Panc1 (cell line): ENCODE results near the gene C1QL2. TPM values are rescaled to one million over a fixed set of nuclear protein-coding genes. Genes with fewer than 3 reads are reported as not detected.

Source experiments
- ATAC-seq: fragments of 200-7000 bp; cut with Tn5 transposase; 2 replicates; pipeline ENCODE4 v1.9.1; 2020; ENCODE audit warnings: mild to moderate bottlenecking, moderate library complexity
- BruUV-seq: library from RNA; stranded (reverse); fragments of 400-500 nt; replicated peaks from 2 replicates; lab custom pipeline; 2021; lab: Mats Ljungman, UMichigan
- CTCF ChIA-PET: fragments of 300-600 bp; sonication (Branson Sonifier 250); formaldehyde crosslinking; loops from one replicate; lab custom pipeline; 2022; ENCODE audit warnings: antibody characterized with exemption; lab: Charles Lee
- POLR2A ChIA-PET: fragments of 300-600 bp; sonication (Branson Sonifier 250); formaldehyde crosslinking; loops from one replicate; lab custom pipeline; 2022; ENCODE audit warnings: antibody characterized with exemption; lab: Charles Lee
- DNase-seq: peaks from one replicate; pipeline ENCODE4 v3.0.0-alpha.2; 2010; ENCODE audit warnings: low read depth, low spot score
- H3K27ac ChIP-seq: 2 replicates; pipeline ENCODE4 v1.5.1; 2011; ENCODE audit warnings: mild to moderate bottlenecking, low read length, inconsistent platforms
- H3K27me3 ChIP-seq: fragments of 200-500 bp; sonication (Bioruptor generic); 2 replicates; pipeline ENCODE4 v1.6.0; 2014; ENCODE audit warnings: low read length, inconsistent platforms; ENCODE audit not compliant: control insufficient read depth, insufficient read depth
- H3K36me3 ChIP-seq: fragments of 200-500 bp; sonication (Bioruptor generic); 2 replicates; pipeline ENCODE4 v1.5.1; 2014; ENCODE audit warnings: inconsistent platforms, mild to moderate bottlenecking, low read length, moderate library complexity; ENCODE audit not compliant: control insufficient read depth, insufficient read depth
- H3K4me1 ChIP-seq: 2 replicates; pipeline ENCODE4 v1.5.1; 2011; ENCODE audit warnings: inconsistent platforms, mild to moderate bottlenecking, low read length, moderate library complexity; ENCODE audit not compliant: control insufficient read depth, insufficient read depth
- H3K4me3 ChIP-seq, 2 experiments: 2 replicates each; pipeline ENCODE4 v1.5.1; 2011 to 2012; ENCODE audit warnings: low read depth in 2 of 2, low read length in 2 of 2, mild to moderate bottlenecking in 2 of 2, inconsistent platforms in 1 of 2, moderate library complexity in 1 of 2
- H3K9me3 ChIP-seq: fragments of 200-500 bp; sonication (Bioruptor generic); 2 replicates; pipeline ENCODE4 v1.5.1; 2014; ENCODE audit warnings: low read depth, mild to moderate bottlenecking, inconsistent platforms, low read length, moderate library complexity; ENCODE audit not compliant: control insufficient read depth, insufficient read depth
- POLR2AphosphoS5 ChIP-seq: IDR thresholded peaks from 2 replicates; pipeline ENCODE4 v1.6.1; 2012; ENCODE audit warnings: mild to moderate bottlenecking, low read depth, low read length, moderate library complexity
- SIN3A ChIP-seq: IDR thresholded peaks from 2 replicates; pipeline ENCODE4 v1.6.1; 2012; ENCODE audit warnings: low read depth, mild to moderate bottlenecking, low read length, moderate library complexity, borderline replicate concordance; ENCODE audit not compliant: insufficient read depth
- TCF7L2 ChIP-seq: IDR thresholded peaks from 2 replicates; pipeline ENCODE4 v1.6.1; 2011; ENCODE audit warnings: mild to moderate bottlenecking, low read depth, low read length, inconsistent platforms
- in situ Hi-C: cut with HindIII; loops from 2 replicates; pipeline ENCODE4 v1.10.0; 2016; ENCODE audit warnings: low sequenced_read_pairs, low pct_unique_long_range_greater_than_20kb
- intact Hi-C: fragments of 100-400 bp; cut with micrococcal nuclease; formaldehyde crosslinking; loops from one replicate; pipeline ENCODE4 v1.10.0; 2022; ENCODE audit not compliant: unreplicated experiment
- total RNA-seq: library from RNA; stranded (reverse); gene quantifications from one replicate; pipeline ENCODE4 v1.2.1, GENCODE V29; 2021; ENCODE audit not compliant: unreplicated experiment
- TF ChIP-seq, protein P1 (sequence below): fragments of 450-650 bp; IDR thresholded peaks from 2 replicates; pipeline ENCODE4 v1.5.1; 2017; ENCODE audit warnings: mild to moderate bottlenecking
- TF ChIP-seq, protein P2 (sequence below), 2 experiments: IDR thresholded peaks; 2 replicates each; pipeline ENCODE4 v1.6.1; 2011 to 2012; ENCODE audit warnings: low read depth in 2 of 2, control low read depth in 1 of 2, low read length in 1 of 2, mild to moderate bottlenecking in 1 of 2, moderate library complexity in 1 of 2; ENCODE audit not compliant: insufficient read depth in 1 of 2

C1QL2 gene
- total RNA-seq, 1 experiment from 2014 or later: not detected

DNA sequence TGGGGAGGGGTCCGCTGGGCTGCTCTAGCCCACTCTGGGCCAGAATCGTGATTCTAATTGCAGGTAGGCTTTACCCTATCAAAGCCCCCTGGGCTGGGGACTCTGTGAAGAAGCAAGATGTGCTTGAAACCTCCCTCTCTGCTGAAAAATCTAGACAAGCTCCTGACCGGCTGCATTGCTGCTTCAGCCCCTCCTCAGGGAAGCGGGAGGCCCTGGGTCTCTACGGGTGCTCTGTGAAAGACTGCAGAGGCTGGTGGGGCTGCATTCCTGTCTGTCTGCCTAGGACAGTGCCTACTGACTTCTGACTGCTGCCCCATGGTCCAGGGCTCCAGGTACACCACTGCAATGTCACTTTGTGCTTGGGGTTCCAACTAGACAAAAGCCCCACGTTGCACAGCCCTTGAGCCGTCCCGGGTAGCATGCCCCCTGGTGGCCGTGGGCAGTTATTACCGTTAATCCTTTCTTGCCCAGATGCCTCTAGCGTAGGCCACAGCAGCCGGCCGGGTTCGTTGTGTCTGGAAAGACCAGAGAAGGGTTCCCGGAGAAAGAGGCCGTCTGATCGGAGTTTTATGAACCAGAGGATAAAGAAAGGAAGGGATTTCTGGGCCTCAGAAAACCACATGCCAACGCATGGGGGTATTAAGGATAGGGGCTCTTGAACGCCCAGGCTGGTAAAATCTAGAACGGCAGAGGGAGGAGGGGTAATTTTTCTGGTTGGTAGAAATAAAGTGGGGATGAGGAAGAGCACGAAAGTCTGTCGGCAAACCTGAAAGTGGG, 15.9 kb upstream of the C1QL2 start:
- H3K4me1 ChIP-seq: no peaks in the 10 kb centered on the region; the same call in 1 of the 2 replicates
- no peaks in the 10 kb centered on the region for H3K36me3 ChIP-seq
- ChIA-PET CTCF (interaction anchor here (0.7 kb wide), 1 partner anchor 163 kb away, joined by 3 read pairs; no protein-coding TSS in a partner anchor), POLR2A (no interaction called here)
- intact Hi-C loops (loop anchor here (1.0 to 5.0 kb wide), 3 partner anchors 148 to 292 kb away; no protein-coding TSS in a partner anchor), in situ Hi-C loops (no loop called here)
- DNase-seq (no peak), ATAC-seq (peak; percentile 97)
- H3K27me3 ChIP-seq: no peaks in the 10 kb centered on the region
- BruUV-seq: no TSS peak
- TF ChIP-seq, protein P1, sequence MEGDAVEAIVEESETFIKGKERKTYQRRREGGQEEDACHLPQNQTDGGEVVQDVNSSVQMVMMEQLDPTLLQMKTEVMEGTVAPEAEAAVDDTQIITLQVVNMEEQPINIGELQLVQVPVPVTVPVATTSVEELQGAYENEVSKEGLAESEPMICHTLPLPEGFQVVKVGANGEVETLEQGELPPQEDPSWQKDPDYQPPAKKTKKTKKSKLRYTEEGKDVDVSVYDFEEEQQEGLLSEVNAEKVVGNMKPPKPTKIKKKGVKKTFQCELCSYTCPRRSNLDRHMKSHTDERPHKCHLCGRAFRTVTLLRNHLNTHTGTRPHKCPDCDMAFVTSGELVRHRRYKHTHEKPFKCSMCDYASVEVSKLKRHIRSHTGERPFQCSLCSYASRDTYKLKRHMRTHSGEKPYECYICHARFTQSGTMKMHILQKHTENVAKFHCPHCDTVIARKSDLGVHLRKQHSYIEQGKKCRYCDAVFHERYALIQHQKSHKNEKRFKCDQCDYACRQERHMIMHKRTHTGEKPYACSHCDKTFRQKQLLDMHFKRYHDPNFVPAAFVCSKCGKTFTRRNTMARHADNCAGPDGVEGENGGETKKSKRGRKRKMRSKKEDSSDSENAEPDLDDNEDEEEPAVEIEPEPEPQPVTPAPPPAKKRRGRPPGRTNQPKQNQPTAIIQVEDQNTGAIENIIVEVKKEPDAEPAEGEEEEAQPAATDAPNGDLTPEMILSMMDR: peak; percentile 96
- no peak for TF ChIP-seq POLR2AphosphoS5
- no peak for TF ChIP-seq SIN3A
- no peak for TF ChIP-seq TCF7L2
- TF ChIP-seq, protein P2, sequence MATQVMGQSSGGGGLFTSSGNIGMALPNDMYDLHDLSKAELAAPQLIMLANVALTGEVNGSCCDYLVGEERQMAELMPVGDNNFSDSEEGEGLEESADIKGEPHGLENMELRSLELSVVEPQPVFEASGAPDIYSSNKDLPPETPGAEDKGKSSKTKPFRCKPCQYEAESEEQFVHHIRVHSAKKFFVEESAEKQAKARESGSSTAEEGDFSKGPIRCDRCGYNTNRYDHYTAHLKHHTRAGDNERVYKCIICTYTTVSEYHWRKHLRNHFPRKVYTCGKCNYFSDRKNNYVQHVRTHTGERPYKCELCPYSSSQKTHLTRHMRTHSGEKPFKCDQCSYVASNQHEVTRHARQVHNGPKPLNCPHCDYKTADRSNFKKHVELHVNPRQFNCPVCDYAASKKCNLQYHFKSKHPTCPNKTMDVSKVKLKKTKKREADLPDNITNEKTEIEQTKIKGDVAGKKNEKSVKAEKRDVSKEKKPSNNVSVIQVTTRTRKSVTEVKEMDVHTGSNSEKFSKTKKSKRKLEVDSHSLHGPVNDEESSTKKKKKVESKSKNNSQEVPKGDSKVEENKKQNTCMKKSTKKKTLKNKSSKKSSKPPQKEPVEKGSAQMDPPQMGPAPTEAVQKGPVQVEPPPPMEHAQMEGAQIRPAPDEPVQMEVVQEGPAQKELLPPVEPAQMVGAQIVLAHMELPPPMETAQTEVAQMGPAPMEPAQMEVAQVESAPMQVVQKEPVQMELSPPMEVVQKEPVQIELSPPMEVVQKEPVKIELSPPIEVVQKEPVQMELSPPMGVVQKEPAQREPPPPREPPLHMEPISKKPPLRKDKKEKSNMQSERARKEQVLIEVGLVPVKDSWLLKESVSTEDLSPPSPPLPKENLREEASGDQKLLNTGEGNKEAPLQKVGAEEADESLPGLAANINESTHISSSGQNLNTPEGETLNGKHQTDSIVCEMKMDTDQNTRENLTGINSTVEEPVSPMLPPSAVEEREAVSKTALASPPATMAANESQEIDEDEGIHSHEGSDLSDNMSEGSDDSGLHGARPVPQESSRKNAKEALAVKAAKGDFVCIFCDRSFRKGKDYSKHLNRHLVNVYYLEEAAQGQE (IDR thresholded peaks at IDR 0.05; ENCODE audit: insufficient read depth in 1 of 2, low read depth in 2 of 2, low read length in 1 of 2): no peak
- no peak overlapping the region for H3K27ac ChIP-seq
- H3K4me3 ChIP-seq: peak overlapping the region in 1 of 2 experiments; percentile 18; a peak in 2 of 4 replicates
- no peaks in the 10 kb centered on the region for H3K9me3 ChIP-seq

DNA sequence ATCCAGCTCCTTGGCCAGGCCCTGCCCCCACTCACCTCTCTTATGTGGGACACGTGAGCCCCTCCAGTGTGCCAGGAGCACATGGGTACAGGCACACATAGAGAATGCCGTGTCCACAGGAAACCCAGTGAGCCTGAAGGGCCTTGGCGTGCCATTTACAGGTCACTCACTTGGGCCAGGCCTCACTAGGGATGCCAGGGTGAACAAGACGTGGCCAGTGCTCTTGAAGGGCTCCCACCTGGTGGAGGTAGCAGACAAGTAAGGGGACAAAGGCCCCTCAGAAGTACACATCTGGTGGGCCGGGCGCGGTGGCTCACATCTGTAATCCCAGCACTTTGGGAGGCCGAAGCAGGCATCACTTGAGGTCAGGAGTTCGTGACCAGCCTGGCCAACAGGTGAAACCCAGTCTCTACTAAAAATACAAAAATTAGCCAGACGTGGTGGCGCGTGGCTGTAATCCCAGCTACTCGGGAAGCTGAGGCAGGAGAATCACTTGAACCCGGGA, 15.1 kb upstream of the C1QL2 start:
- H3K36me3 ChIP-seq: no peaks in the 10 kb centered on the region
- no peak overlapping the region for H3K27ac ChIP-seq
- no peak for DNase-seq
- TF ChIP-seq, protein P2 (IDR thresholded peaks at IDR 0.05; ENCODE audit: insufficient read depth in 1 of 2, low read depth in 2 of 2, low read length in 1 of 2): no peak
- TF ChIP-seq TCF7L2: no peak
- TF ChIP-seq SIN3A: no peak
- TF ChIP-seq POLR2AphosphoS5: no peak
- TF ChIP-seq, protein P1: no peak
- ATAC-seq: no peak
- H3K4me3 ChIP-seq: no peak overlapping the region
- ChIA-PET CTCF (interaction anchor here (0.7 kb wide), 1 partner anchor 162 kb away, joined by 3 read pairs; no protein-coding TSS in a partner anchor), POLR2A (no interaction called here)
- intact Hi-C loops (loop anchor here (1.0 to 5.0 kb wide), 3 partner anchors 147 to 291 kb away; no protein-coding TSS in a partner anchor), in situ Hi-C loops (no loop called here)
- no peaks in the 10 kb centered on the region; the same call in 1 of the 2 replicates for H3K4me1 ChIP-seq
- no peaks in the 10 kb centered on the region; the same call in 1 of the 2 replicates for H3K27me3 ChIP-seq
- no TSS peak for BruUV-seq
- no peaks in the 10 kb centered on the region for H3K9me3 ChIP-seq
